SH-SY5Y (cell line): ENCODE measurements around the gene SMARCD1.

Experiments used
- GATA2 ChIP-seq: IDR thresholded peaks from 2 replicates; pipeline ENCODE4 v1.6.1; 2011; ENCODE audit warnings: mild to moderate bottlenecking, low read depth, low read length
- GATA3 ChIP-seq: IDR thresholded peaks from 2 replicates; pipeline ENCODE4 v1.6.1; 2011; ENCODE audit warnings: low read depth, mild to moderate bottlenecking, low read length, moderate library complexity

- TF ChIP-seq GATA2: no peak
- no peak for TF ChIP-seq GATA3
These were observed 2.5 kb upstream of the SMARCD1 start for GRCh38 chr12:50082644-50083043.
